ENCODE results near the gene CDK14.

CDK14 gene

DNA sequence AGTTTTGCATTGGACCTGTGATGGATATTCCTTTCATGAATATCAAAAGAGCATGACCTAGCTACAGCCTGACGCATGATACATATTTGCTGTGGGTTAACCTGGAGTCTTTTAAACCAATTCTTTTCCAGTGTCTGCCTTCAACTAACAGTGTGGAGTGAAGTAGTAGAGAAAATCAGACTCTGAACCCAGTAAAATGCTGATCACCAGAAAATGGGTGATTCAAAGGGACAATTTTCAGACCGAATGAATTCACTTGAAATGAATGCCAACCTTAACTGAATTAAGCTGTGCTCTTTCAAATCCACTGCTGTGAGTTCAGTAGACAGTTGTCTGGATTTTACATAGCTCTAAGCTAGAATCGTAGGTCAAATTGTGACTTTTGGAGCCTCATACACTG lies 123.0 kb downstream of the CDK14 start:
- Histone ChIP-seq H3K4me1 (ENCODE audit: control insufficient read depth in 1 of 2, insufficient read depth in 2 of 2, low read length in 2 of 2) (no peaks in the 10 kb centered on the region), H2AK5ac (ENCODE audit: low read length) (no peak overlapping the region), H3K4ac (ENCODE audit: low read depth, low read length) (no peak overlapping the region), H3K79me1 (ENCODE audit: low read length) (no peaks in the 10 kb centered on the region), H3K14ac (ENCODE audit: low read length) (no peak overlapping the region), H3K79me2 (ENCODE audit: control insufficient read depth, insufficient read depth, low read length, poor library complexity) (no peaks in the 10 kb centered on the region), H2BK5ac (ENCODE audit: low read depth, low read length, poor library complexity) (no peak overlapping the region), H3K27me3 (ENCODE audit: insufficient read depth, low read length) (no peaks in the 10 kb centered on the region), H3K36me3 (ENCODE audit: control insufficient read depth in 1 of 2, insufficient read depth in 2 of 2, low read length in 2 of 2) (no peaks in the 10 kb centered on the region), H3K9me3 (ENCODE audit: insufficient read depth, low read depth, low read length) (no peaks in the 10 kb centered on the region), H3K23ac (ENCODE audit: low read length) (no peak overlapping the region), H4K12ac (ENCODE audit: low read depth, low read length) (no peak overlapping the region), H3K27ac (ENCODE audit: low read depth, low read length) (no peak overlapping the region), H3K9ac (ENCODE audit: low read length) (no peak overlapping the region), H4K8ac (ENCODE audit: low read depth, low read length) (no peak overlapping the region), H4K91ac (ENCODE audit: low read depth, low read length) (no peak overlapping the region), H2AFZ (ENCODE audit: insufficient read depth, low read length, poor library complexity) (no peak overlapping the region), H3K4me3 (ENCODE audit: low read depth, low read length) (no peak overlapping the region), H2BK12ac (ENCODE audit: low read length) (no peak overlapping the region), H3K18ac (ENCODE audit: low read length) (no peak overlapping the region), H3K4me2 (ENCODE audit: low read length) (no peak overlapping the region), H2BK120ac (ENCODE audit: insufficient read depth, low read length, poor library complexity) (no peak overlapping the region)
- no CpG with 5 or more reads among the region's 3 CpGs for WGBS (ENCODE audit: extremely low coverage, insufficient coverage, insufficient read length)
- no peak for DNase-seq

DNA sequence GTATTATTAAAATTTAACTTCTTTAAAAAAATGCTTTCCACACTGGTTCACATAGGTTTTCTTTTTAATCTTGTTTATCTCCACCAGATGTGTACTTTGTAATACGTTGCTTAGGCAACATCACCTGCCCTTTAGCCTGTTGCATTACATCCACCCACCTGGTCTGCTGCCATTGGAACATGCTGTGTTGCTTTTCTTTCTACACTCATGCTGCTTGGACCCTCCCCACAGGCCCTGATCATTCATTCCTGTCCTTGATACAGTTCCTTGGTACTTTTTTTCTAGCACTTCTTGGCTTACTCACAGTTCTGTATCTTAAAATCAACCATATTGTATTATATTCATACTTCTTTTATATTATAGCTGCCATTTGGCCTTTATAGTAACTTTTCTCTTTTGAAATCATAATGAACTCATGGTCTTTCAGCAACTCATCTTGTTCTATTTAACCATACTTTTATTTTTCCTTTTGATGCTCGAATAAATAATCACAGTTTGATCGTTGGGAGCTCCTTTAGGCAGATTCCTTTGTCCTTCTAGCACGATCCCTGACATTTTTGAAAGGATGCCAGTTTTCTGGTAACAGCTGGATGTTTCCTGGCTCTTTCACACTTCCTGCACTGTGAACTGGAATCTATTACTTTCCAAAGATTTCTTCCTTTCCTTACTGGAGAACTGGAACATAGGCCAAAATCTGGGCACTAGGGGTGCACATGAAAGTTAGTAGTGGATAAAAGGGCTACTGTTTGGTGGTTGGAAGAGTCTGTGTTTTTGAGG lies 125.1 kb downstream of the CDK14 start:
- Histone ChIP-seq H2BK5ac (ENCODE audit: low read depth, low read length, poor library complexity) (no peak overlapping the region), H2BK120ac (ENCODE audit: insufficient read depth, low read length, poor library complexity) (no peak overlapping the region), H3K4me3 (ENCODE audit: low read depth, low read length) (no peak overlapping the region), H2BK12ac (ENCODE audit: low read length) (no peak overlapping the region), H3K79me1 (ENCODE audit: low read length) (no peaks in the 10 kb centered on the region), H3K4ac (ENCODE audit: low read depth, low read length) (no peak overlapping the region), H4K12ac (ENCODE audit: low read depth, low read length) (no peak overlapping the region), H3K23ac (ENCODE audit: low read length) (no peak overlapping the region), H3K79me2 (ENCODE audit: control insufficient read depth, insufficient read depth, low read length, poor library complexity) (no peaks in the 10 kb centered on the region), H3K9ac (ENCODE audit: low read length) (no peak overlapping the region), H2AK5ac (ENCODE audit: low read length) (no peak overlapping the region), H4K91ac (ENCODE audit: low read depth, low read length) (no peak overlapping the region), H3K36me3 (ENCODE audit: control insufficient read depth in 1 of 2, insufficient read depth in 2 of 2, low read length in 2 of 2) (no peaks in the 10 kb centered on the region), H3K9me3 (ENCODE audit: insufficient read depth, low read depth, low read length) (no peaks in the 10 kb centered on the region), H3K18ac (ENCODE audit: low read length) (no peak overlapping the region), H4K8ac (ENCODE audit: low read depth, low read length) (no peak overlapping the region), H3K27ac (ENCODE audit: low read depth, low read length) (no peak overlapping the region), H3K14ac (ENCODE audit: low read length) (no peak overlapping the region), H3K4me1 (ENCODE audit: control insufficient read depth in 1 of 2, insufficient read depth in 2 of 2, low read length in 2 of 2) (no peaks in the 10 kb centered on the region), H3K27me3 (ENCODE audit: insufficient read depth, low read length) (no peaks in the 10 kb centered on the region), H3K4me2 (ENCODE audit: low read length) (no peak overlapping the region), H2AFZ (ENCODE audit: insufficient read depth, low read length, poor library complexity) (no peak overlapping the region)
- peak; percentile 9 to 13 for DNase-seq
- WGBS (ENCODE audit: extremely low coverage, insufficient coverage, insufficient read length) = no CpG with 5 or more reads among the region's 4 CpGs

DNA sequence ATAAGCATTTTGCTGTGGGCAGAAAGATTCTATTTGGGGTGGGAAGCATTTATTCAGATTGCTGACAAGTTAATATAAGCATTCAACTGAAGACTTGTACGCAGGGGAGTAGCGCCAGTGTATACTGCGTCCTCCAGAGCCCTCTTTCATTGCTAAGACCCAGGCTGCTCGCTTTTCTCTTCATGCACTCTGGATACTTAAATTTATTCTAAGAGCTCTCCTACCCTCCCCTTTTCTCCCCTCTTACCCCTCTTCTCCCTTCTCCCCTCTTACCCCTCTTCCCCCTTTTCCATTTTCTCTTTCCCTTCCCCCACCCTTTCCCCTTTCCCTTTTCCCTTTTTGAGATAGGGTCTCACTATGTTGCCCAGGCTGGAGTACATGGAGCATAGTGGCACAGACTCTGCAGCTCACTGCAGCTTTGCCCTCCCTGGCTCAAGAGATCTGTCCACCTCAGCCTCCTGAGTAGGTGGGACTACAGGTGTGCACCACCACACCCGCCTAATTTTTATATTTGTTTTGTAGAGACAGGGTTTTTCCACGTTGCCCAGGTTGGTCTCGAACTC lies 125.8 kb downstream of the CDK14 start:
- Histone ChIP-seq H2AFZ (ENCODE audit: insufficient read depth, low read length, poor library complexity) (no peak overlapping the region), H3K27me3 (ENCODE audit: insufficient read depth, low read length) (no peaks in the 10 kb centered on the region), H3K14ac (ENCODE audit: low read length) (no peak overlapping the region), H3K23ac (ENCODE audit: low read length) (no peak overlapping the region), H3K4ac (ENCODE audit: low read depth, low read length) (no peak overlapping the region), H4K8ac (ENCODE audit: low read depth, low read length) (no peak overlapping the region), H4K12ac (ENCODE audit: low read depth, low read length) (no peak overlapping the region), H2BK120ac (ENCODE audit: insufficient read depth, low read length, poor library complexity) (no peak overlapping the region), H3K79me1 (ENCODE audit: low read length) (no peaks in the 10 kb centered on the region), H3K4me3 (ENCODE audit: low read depth, low read length) (no peak overlapping the region), H3K27ac (ENCODE audit: low read depth, low read length) (no peak overlapping the region), H3K9ac (ENCODE audit: low read length) (no peak overlapping the region), H2BK12ac (ENCODE audit: low read length) (no peak overlapping the region), H3K9me3 (ENCODE audit: insufficient read depth, low read depth, low read length) (no peaks in the 10 kb centered on the region), H3K36me3 (ENCODE audit: control insufficient read depth in 1 of 2, insufficient read depth in 2 of 2, low read length in 2 of 2) (no peaks in the 10 kb centered on the region), H3K79me2 (ENCODE audit: control insufficient read depth, insufficient read depth, low read length, poor library complexity) (no peaks in the 10 kb centered on the region), H3K4me1 (ENCODE audit: control insufficient read depth in 1 of 2, insufficient read depth in 2 of 2, low read length in 2 of 2) (no peaks in the 10 kb centered on the region), H2BK5ac (ENCODE audit: low read depth, low read length, poor library complexity) (no peak overlapping the region), H3K4me2 (ENCODE audit: low read length) (no peak overlapping the region), H3K18ac (ENCODE audit: low read length) (no peak overlapping the region), H2AK5ac (ENCODE audit: low read length) (no peak overlapping the region), H4K91ac (ENCODE audit: low read depth, low read length) (no peak overlapping the region)
- no CpG with 5 or more reads among the region's 7 CpGs for WGBS (ENCODE audit: extremely low coverage, insufficient coverage, insufficient read length)
- no peak for DNase-seq

DNA sequence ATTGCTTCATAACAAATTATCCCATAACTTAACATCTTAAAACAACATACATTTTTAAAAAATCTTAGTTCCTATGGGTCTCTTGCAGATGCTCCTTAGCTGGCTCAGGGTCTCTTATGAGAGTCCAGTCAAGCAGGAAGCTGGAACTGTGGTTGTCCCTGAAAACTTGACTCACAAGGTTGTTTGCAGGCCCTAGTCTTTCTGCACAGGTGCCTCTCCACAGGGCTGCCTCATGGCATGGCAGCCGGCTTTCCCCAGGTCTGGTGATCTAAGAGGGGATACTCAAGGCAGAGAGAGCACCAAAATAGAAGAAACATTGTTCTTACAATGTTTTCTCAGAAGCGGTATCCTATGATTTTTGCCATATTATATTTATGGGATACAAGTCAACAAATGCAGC lies 127.1 kb downstream of the CDK14 start:
- H2AFZ ChIP-seq (ENCODE audit: insufficient read depth, low read length, poor library complexity) = no peak overlapping the region
- no peak overlapping the region for H3K4me2 ChIP-seq (ENCODE audit: low read length)
- H4K8ac ChIP-seq (ENCODE audit: low read depth, low read length) = no peak overlapping the region
- H2AK5ac ChIP-seq (ENCODE audit: low read length) = no peak overlapping the region
- no peak overlapping the region for H2BK120ac ChIP-seq (ENCODE audit: insufficient read depth, low read length, poor library complexity)
- H3K18ac ChIP-seq (ENCODE audit: low read length) = no peak overlapping the region
- H3K79me1 ChIP-seq (ENCODE audit: low read length) = no peaks in the 10 kb centered on the region
- H3K4ac ChIP-seq (ENCODE audit: low read depth, low read length) = no peak overlapping the region
- no CpG with 5 or more reads among the region's 2 CpGs for WGBS (ENCODE audit: extremely low coverage, insufficient coverage, insufficient read length)
- H3K9me3 ChIP-seq (ENCODE audit: insufficient read depth, low read depth, low read length) = no peaks in the 10 kb centered on the region
- no peaks in the 10 kb centered on the region for H3K4me1 ChIP-seq (ENCODE audit: control insufficient read depth in 1 of 2, insufficient read depth in 2 of 2, low read length in 2 of 2)
- no peaks in the 10 kb centered on the region for H3K79me2 ChIP-seq (ENCODE audit: control insufficient read depth, insufficient read depth, low read length, poor library complexity)
- H3K36me3 ChIP-seq (ENCODE audit: control insufficient read depth in 1 of 2, insufficient read depth in 2 of 2, low read length in 2 of 2) = no peaks in the 10 kb centered on the region
- no peak overlapping the region for H3K9ac ChIP-seq (ENCODE audit: low read length)
- no peak for DNase-seq
- no peak overlapping the region for H4K12ac ChIP-seq (ENCODE audit: low read depth, low read length)
- H4K91ac ChIP-seq (ENCODE audit: low read depth, low read length) = no peak overlapping the region
- H3K23ac ChIP-seq (ENCODE audit: low read length) = no peak overlapping the region
- no peak overlapping the region for H3K4me3 ChIP-seq (ENCODE audit: low read depth, low read length)
- H3K27ac ChIP-seq (ENCODE audit: low read depth, low read length) = no peak overlapping the region
- H3K27me3 ChIP-seq (ENCODE audit: insufficient read depth, low read length) = no peaks in the 10 kb centered on the region
- H2BK5ac ChIP-seq (ENCODE audit: low read depth, low read length, poor library complexity) = no peak overlapping the region
- H2BK12ac ChIP-seq (ENCODE audit: low read length) = no peak overlapping the region
- no peak overlapping the region for H3K14ac ChIP-seq (ENCODE audit: low read length)
